SK-N-SH treated with all-trans-retinoic acid at 6 μM for 48 hours (cell line): ENCODE data around the gene CPNE7.

ENCODE experiments used
- ARNTL ChIP-seq: fragments of 450-650 bp; formaldehyde crosslinking; IDR thresholded peaks from 2 replicates; pipeline ENCODE4 v1.5.0; 2020; ENCODE audit warnings: low read depth, mild to moderate bottlenecking, moderate library complexity, borderline replicate concordance
- BACH2 ChIP-seq: fragments of 250-450 bp; sonication (Bioruptor Pico); IDR thresholded peaks from 2 replicates; pipeline ENCODE4 v1.9.0; 2021; ENCODE audit warnings: mild to moderate bottlenecking, borderline replicate concordance
- ESRRG ChIP-seq: fragments of 250-450 bp; sonication (Bioruptor Pico); IDR thresholded peaks from 2 replicates; pipeline ENCODE4 v1.6.1; 2021; ENCODE audit warnings: mild to moderate bottlenecking
- GLIS3 ChIP-seq: fragments of 250-450 bp; sonication (Bioruptor Pico); IDR thresholded peaks from 2 replicates; pipeline ENCODE4 v1.5.0; 2020; ENCODE audit warnings: mild to moderate bottlenecking, moderate library complexity
- OSR1 ChIP-seq: fragments of 250-450 bp; sonication (Bioruptor Pico); IDR thresholded peaks from 2 replicates; pipeline ENCODE4 v1.8.0; 2022; ENCODE audit warnings: moderate library complexity, mild to moderate bottlenecking, inconsistent platforms
- PATZ1 ChIP-seq: fragments of 250-450 bp; sonication (Bioruptor Pico); IDR thresholded peaks from 2 replicates; pipeline ENCODE4 v1.8.0; 2020; ENCODE audit warnings: mild to moderate bottlenecking, moderate library complexity, borderline replicate concordance
- SNAI2 ChIP-seq: fragments of 250-450 bp; sonication (Bioruptor Pico); IDR thresholded peaks from 2 replicates; pipeline ENCODE4 v1.5.0; 2020; ENCODE audit warnings: mild to moderate bottlenecking, moderate library complexity
- TCF4 ChIP-seq: fragments of 250-450 bp; sonication (Bioruptor Pico); IDR thresholded peaks from 2 replicates; pipeline ENCODE4 v1.8.0; 2021; ENCODE audit warnings: mild to moderate bottlenecking, moderate library complexity, borderline replicate concordance
- TOX ChIP-seq: fragments of 250-450 bp; sonication (Bioruptor Pico); IDR thresholded peaks from 2 replicates; pipeline ENCODE4 v1.8.0; 2021; ENCODE audit warnings: mild to moderate bottlenecking, moderate library complexity, borderline replicate concordance
- ZFP3 ChIP-seq: fragments of 250-450 bp; sonication (Bioruptor Pico); IDR thresholded peaks from 2 replicates; pipeline ENCODE4 v1.5.0; 2020; ENCODE audit warnings: mild to moderate bottlenecking, moderate library complexity

GRCh38 chr16:89544713-89545043 is 30.9 kb upstream of the CPNE7 start:
- TF ChIP-seq ZFP3 = no peak
- TF ChIP-seq GLIS3 (CRISPR knock-in tag) = no peak
- TF ChIP-seq TOX = no peak
- TF ChIP-seq BACH2 (CRISPR knock-in tag) = no peak
- TF ChIP-seq PATZ1 (CRISPR knock-in tag) = no peak
- no peak for TF ChIP-seq ARNTL (CRISPR knock-in tag)
- no peak for TF ChIP-seq SNAI2 (CRISPR knock-in tag)
- no peak for TF ChIP-seq OSR1 (CRISPR knock-in tag)
- TF ChIP-seq ESRRG (CRISPR knock-in tag) = no peak
- no peak for TF ChIP-seq TCF4 (CRISPR knock-in tag)
